Testis (tissue), 3 donors: ENCODE data around the gene CCDC112. TPM values are rescaled to one million over a fixed set of nuclear protein-coding genes. Genes with fewer than 3 reads are reported as not detected.

Experiments
- DNase-seq: peaks from one replicate; pipeline ENCODE4 v3.0.0-alpha.2; 2019
- H3K27ac ChIP-seq, 2 donors: fragments of 200-600 bp; sonication (generic); one replicate each; pipeline ENCODE4 v1.5.1; 2019
- H3K27me3 ChIP-seq: fragments of 200-600 bp; sonication (generic); one replicate; pipeline ENCODE4 v1.5.1; 2019
- H3K36me3 ChIP-seq: fragments of 200-600 bp; sonication (generic); one replicate; pipeline ENCODE4 v1.5.1; 2017; ENCODE audit warnings: low read depth; ENCODE audit errors: missing control alignments
- H3K4me1 ChIP-seq: fragments of 200-600 bp; sonication (generic); one replicate; pipeline ENCODE4 v1.5.1; 2019
- H3K4me3 ChIP-seq, 2 donors: fragments of 200-600 bp; sonication (generic); one replicate each; pipeline ENCODE4 v1.5.1; 2017 to 2019
- H3K9me3 ChIP-seq: fragments of 200-600 bp; sonication (generic); one replicate; pipeline ENCODE4 v1.5.1; 2017
- POLR2A ChIP-seq: fragments of 450-650 bp; IDR thresholded peaks from one replicate; pipeline ENCODE4 v1.6.1; 2017; ENCODE audit warnings: antibody characterized with exemption, mild to moderate bottlenecking, moderate library complexity
- WGBS, 2 donors: methylation state at CpG; one replicate each; pipeline ENCODE4 v1.1.5; 2018; 5-methylcytosine and 5-hydroxymethylcytosine counted together
- intact Hi-C: fragments of 100-400 bp; cut with DNase I; formaldehyde crosslinking; loops from one replicate; pipeline ENCODE4 v1.15.1; 2023; ENCODE audit warnings: low total_unique reads
- polyA plus RNA-seq: library from polyadenylated mRNA; stranded (reverse); fragments of 350-450 nt; fragmentation: Illumina TruSeq; extraction: RNeasy Lipid Tissue Mini Kit (QIAGEN cat#74804); gene quantifications from one replicate; pipeline ENCODE4 v1.2.3, GENCODE V29; 2014; ENCODE audit warnings: low read depth, low replicate concordance; ENCODE audit not compliant: insufficient read depth
- total RNA-seq, 2 donors: library from RNA; depleted of rRNA; stranded (reverse); fragments of >200 nt; gene quantifications; one replicate each; pipeline ENCODE4 v1.2.3, GENCODE V29; 2016
- TF ChIP-seq, protein P1 (sequence below), 3 experiments: fragments of 450-650 bp in 2 of 3; fragments of 200-600 bp in 1 of 3; sonication (generic) in 1 of 3; IDR thresholded peaks; one replicate each; pipeline ENCODE4 v1.5.1; 2016 to 2019; ENCODE audit warnings: antibody characterized with exemption in 3 of 3, mild to moderate bottlenecking in 2 of 3, moderate library complexity in 1 of 3

Gene CCDC112
- total and polyA plus RNA-seq, 3 donors from 2014 or later = 15.3 to 30.9 (median 20.4) TPM

DNA sequence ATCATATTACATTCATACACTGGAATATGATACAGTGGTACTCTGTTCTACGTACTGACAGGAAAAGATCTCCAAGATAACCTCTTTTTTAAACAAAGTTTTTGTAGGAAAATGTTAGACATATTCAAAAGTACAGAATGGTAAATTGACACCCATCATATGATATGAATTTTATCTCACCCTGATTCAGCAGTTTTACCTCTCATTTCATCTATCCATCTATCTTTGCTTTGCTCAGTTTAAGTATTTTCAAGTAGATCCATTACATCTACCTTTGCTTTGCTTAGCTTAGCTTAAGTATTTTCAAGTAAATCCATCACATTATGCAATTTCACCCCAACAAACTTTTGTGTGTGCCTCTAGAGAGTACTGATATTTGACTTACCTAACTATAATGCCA, 14.3 kb downstream of the CCDC112 start:
- no peak overlapping the region for H3K27ac ChIP-seq
- no peak for DNase-seq
- intact Hi-C loops = no loop called here
- H3K4me1 ChIP-seq = no peaks in the 10 kb centered on the region
- no peaks in the 10 kb centered on the region for H3K36me3 ChIP-seq
- H3K27me3 ChIP-seq = no peaks in the 10 kb centered on the region
- TF ChIP-seq POLR2A = no peak
- TF ChIP-seq, protein P1, sequence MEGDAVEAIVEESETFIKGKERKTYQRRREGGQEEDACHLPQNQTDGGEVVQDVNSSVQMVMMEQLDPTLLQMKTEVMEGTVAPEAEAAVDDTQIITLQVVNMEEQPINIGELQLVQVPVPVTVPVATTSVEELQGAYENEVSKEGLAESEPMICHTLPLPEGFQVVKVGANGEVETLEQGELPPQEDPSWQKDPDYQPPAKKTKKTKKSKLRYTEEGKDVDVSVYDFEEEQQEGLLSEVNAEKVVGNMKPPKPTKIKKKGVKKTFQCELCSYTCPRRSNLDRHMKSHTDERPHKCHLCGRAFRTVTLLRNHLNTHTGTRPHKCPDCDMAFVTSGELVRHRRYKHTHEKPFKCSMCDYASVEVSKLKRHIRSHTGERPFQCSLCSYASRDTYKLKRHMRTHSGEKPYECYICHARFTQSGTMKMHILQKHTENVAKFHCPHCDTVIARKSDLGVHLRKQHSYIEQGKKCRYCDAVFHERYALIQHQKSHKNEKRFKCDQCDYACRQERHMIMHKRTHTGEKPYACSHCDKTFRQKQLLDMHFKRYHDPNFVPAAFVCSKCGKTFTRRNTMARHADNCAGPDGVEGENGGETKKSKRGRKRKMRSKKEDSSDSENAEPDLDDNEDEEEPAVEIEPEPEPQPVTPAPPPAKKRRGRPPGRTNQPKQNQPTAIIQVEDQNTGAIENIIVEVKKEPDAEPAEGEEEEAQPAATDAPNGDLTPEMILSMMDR (IDR thresholded peaks at IDR 0.05) = no peak
- WGBS, 2 donors = 54 to 79% methylated on average over 1 of the region's 1 CpG
- H3K9me3 ChIP-seq = no peaks in the 10 kb centered on the region
- no peak overlapping the region for H3K4me3 ChIP-seq

DNA sequence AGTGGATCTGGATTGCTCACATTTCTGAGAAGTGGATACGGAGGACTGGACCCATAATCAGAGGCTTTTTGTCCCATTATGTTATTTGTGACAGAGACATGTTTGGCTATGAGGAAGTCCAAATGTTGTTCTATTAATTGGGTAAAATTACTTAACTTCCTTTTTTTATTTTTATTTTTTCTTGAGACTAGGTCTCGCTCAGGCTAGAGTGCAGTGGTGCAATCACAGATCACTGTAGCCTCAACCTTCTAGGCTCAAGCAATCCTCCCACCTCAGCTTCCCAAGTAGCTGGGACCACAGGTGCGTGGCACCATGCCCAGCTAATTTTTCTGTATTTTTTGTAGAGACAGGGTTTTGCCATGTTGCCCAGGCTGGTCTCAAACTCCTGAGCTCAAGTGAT, 21.9 kb downstream of the CCDC112 start:
- H3K9me3 ChIP-seq = no peaks in the 10 kb centered on the region
- H3K36me3 ChIP-seq = no peaks in the 10 kb centered on the region
- intact Hi-C loops = no loop called here
- H3K27me3 ChIP-seq = no peaks in the 10 kb centered on the region
- H3K4me1 ChIP-seq = no peaks in the 10 kb centered on the region
- 84 to 95% methylated on average over 3 of the region's 3 CpGs for WGBS, 2 donors
- TF ChIP-seq POLR2A = no peak
- TF ChIP-seq, protein P1 (IDR thresholded peaks at IDR 0.05) = no peak
- no peak overlapping the region for H3K27ac ChIP-seq
- H3K4me3 ChIP-seq = no peak overlapping the region
- no peak for DNase-seq

DNA sequence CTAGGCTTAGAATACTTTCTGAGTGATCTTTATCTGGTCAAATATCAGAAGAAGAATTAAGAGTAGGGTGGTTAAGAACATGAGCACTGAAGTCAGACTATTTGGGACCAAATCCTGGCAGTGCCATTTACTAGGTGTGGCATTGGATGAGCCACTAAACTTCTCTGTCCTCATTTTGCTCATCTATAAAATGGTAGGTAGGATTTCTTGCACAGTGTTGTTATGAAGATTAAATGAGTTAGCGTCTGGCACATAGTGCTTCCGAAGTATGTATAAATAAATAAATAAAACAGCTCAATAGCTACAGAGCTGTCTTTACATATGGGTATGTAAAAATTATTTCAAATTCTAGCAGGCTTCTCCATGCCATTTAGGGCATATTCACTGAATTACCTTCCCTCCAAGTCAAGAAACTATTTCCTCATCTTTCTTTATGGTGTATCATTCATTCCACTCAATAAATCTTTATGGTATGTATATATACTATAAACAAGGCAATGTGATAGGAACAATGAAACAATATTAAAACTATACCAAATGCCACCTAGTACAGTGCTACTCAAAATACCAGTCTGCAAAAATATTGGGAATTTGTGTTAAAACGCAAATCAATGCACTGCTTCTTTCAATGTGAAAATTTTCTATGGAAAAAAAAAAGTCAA, 24.0 kb downstream of the CCDC112 start:
- Histone ChIP-seq H3K27ac (no peak overlapping the region), H3K4me1 (no peaks in the 10 kb centered on the region), H3K36me3 (no peaks in the 10 kb centered on the region), H3K4me3 (no peak overlapping the region), H3K27me3 (no peaks in the 10 kb centered on the region), H3K9me3 (no peaks in the 10 kb centered on the region)
- no peak for DNase-seq
- 63 to 86% methylated on average over 3 of the region's 3 CpGs for WGBS, 2 donors
- no peak for TF ChIP-seq POLR2A
- TF ChIP-seq, protein P1 (IDR thresholded peaks at IDR 0.05) = no peak
- intact Hi-C loops = no loop called here

DNA sequence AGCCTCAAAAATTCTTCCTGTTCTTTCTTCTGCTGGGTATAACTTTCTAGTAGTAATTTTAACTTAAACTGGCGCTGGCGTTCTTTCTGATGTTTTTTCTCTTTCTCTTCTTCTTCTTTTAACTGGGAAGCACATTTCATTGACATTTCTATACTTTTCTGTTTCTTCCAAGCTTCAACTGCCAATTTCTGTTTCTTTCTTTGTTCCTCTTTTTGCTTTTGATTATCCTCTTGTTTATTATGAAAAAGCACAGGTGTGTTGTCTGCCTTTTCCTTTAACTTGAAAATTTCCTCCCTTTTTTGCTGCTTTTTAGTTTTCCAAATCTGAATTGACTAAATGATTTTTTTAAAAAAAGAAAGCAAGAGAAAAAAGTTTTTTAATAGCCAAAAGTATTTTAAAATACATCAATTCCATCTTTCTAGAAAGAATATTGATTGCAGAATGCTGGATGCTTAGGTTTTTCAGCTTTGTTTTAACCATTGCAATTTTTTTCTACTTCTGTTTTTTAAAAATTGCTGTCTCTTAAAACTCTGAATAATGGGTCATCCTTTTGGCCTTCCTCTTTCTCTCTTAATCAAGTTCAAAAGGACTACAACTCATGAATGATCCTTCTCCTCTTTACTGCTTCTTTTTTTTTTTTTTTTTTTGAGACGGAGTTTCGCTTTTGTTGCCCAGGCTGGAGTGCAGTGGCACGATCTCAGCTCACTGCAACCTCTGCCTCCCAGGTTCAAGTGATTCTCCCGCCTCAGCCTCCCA, 25.0 kb downstream of the CCDC112 start:
- 86 to 93% methylated on average over 6 of the region's 6 CpGs for WGBS, 2 donors
- H3K4me1 ChIP-seq = no peaks in the 10 kb centered on the region
- no peak for TF ChIP-seq POLR2A
- TF ChIP-seq, protein P1 (IDR thresholded peaks at IDR 0.05) = no peak
- intact Hi-C loops = no loop called here
- no peak overlapping the region for H3K27ac ChIP-seq
- H3K36me3 ChIP-seq = no peaks in the 10 kb centered on the region
- no peaks in the 10 kb centered on the region for H3K27me3 ChIP-seq
- DNase-seq = no peak
- H3K9me3 ChIP-seq = no peaks in the 10 kb centered on the region
- no peak overlapping the region for H3K4me3 ChIP-seq
